Urothelium cell line (cell line): ENCODE measurements around the gene PRKCH.

Experiments
- DNase-seq: peaks from one replicate; pipeline ENCODE4 v3.0.0; 2011; ENCODE audit warnings: low spot score, mixed read lengths
- FAIRE-seq: peaks from 2 replicates; lab custom pipeline; 2011; peaks lifted over from hg19 to GRCh38; lab: Jason Lieb, UNC

The PRKCH gene

GRCh38 chr14:61360796-61361525 lies 39.6 kb downstream of the PRKCH start:
- peak; percentile 55 for FAIRE-seq
- peak; percentile 43 for DNase-seq

DNA sequence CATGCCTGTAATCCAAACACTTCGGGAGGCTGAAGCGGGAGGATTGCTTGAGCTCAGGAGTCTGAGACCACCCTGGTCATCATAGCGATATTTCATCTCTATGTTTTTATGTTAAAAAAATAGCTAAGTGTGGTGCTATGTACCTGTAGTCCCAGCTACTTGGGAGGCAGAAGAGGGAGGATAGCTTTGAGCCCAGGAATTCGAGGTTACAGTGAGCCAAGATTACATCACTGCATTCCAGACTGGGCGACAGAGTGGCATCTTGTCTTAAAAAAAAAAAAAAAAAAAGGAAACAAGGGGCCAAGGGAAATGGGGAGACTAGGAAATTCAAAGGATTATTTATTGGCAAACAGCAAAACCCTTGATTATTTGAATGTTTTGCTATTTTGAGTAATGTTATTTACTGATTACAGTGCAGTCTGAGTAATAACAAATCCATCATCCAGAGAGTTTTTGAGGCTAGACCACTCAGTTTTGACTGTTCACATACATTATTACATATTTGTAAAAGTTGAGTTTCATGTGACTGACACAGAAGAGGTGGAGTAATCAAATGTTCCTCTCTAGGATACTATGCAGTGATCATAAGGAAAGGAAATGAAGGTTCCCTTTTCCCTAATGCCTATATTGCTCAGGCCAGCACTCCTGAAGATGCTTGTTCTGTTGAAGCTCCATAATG lies 40.8 kb downstream of the PRKCH start:
- DNase-seq, result peak; percentile 46
- peak; percentile 97 for FAIRE-seq

DNA sequence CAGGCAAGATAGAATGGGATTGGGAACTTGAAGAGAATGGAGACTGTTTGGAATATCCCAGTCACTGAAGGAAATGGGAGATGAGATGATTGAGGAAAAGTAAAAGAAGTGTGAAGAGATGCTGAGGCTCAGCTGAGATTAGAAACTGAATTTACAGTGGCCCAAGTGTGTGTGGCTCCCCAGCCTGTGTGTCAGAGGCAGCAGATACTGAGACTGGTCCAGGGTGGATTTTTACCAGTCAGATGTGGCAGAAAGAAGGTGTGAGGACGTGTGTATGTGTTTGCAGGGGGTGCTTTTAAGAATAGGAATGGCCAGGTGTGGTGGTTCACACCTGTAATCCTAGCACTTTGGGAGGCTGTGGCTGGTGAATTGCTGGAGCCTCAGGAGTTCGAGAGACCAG lies 42.9 kb downstream of the PRKCH start:
- DNase-seq, result no peak
- FAIRE-seq, result peak; percentile 58

DNA sequence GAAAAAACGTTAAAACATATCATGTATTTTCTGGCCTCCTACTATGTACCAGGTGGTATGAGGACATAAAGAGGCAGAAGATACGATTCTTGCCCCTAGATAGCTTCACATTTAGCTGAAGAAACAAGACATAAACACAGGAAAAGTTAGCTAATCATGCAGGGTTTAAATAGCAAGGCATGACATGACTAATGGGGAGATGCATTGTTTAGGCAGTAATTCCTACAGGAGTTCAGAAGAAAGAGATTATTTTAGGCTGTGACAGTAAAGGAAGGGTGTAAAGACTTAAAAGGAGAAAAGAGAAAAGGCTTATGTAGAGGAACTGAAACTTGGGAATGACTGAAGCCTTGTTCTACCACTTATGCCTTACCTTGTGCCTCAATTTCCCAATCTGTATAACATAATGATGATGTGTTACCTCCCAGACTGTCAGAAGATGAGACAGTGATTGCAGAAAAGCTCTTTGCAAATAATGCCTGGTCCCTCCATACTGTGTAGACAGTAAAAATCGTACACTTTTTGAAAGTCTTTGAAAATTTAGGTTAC lies 44.4 kb downstream of the PRKCH start:
- peak; percentile 78 for FAIRE-seq
- no peak for DNase-seq

- DNase-seq (no peak), FAIRE-seq (peak; percentile 96)
These were observed 46.8 kb downstream of the PRKCH start for GRCh38 chr14:61368114-61368710.

DNA sequence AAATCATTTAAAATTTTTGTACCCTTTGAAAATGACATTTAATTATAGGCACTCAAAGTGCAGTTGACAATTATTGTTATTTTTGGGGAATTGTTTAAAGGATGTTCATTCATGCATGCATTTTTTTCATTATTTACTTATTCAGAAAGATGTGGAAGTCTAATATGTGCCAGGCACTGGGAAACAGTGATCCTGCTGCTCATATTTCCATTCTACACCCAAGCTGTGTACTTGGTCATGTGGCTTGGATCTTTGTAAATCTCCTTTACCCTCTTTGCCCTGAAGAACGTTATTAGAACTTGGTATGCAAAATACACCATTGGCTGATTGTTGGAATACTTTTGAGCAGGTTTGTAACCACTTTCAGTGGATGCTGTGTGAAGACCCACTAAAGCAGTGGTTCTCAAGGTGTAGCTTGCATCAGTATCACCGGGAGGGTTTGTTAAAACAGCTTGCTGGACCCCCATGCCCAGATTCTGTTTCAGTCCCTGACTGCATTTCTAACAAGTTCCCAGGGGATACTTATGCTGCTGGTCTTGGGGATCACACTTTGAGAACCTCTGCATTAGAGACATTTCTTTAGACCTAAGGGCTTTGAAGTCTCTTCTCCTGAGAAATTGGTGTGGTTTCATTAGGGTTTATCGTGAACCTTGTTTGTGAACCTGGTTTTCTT lies 47.5 kb downstream of the PRKCH start:
- FAIRE-seq, result peak; percentile 66
- no peak for DNase-seq

GRCh38 chr14:61369454-61369810 lies 48.1 kb downstream of the PRKCH start:
- DNase-seq, result no peak
- no peak for FAIRE-seq

- FAIRE-seq (no peak), DNase-seq (no peak)
These were observed 51.0 kb downstream of the PRKCH start for GRCh38 chr14:61372379-61372778.

GRCh38 chr14:61372842-61373555 lies 51.6 kb downstream of the PRKCH start:
- peak; percentile 17 for FAIRE-seq
- DNase-seq, result no peak

- peak; percentile 27 for FAIRE-seq
- DNase-seq, result no peak
These were observed 52.9 kb downstream of the PRKCH start for GRCh38 chr14:61374284-61374683.

DNA sequence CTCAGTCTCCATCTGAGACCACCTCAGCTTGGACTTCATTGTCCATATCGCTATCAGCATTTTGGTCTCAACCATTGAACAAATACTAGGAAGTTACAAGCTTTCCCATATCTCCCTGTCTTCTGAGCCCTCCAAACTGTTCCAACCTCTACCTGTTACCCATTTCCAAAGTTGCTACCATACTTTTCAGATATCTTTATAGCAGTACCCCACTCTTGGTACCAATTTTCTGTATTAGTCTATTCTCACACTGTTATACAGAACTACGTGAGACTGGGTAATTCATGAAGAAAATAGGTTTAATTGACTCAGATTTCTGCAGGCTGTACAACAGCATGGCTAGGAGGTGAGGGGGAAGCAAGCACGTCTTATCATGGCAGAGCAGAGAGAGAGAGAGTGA lies 53.8 kb downstream of the PRKCH start:
- FAIRE-seq, result no peak
- no peak for DNase-seq

DNA sequence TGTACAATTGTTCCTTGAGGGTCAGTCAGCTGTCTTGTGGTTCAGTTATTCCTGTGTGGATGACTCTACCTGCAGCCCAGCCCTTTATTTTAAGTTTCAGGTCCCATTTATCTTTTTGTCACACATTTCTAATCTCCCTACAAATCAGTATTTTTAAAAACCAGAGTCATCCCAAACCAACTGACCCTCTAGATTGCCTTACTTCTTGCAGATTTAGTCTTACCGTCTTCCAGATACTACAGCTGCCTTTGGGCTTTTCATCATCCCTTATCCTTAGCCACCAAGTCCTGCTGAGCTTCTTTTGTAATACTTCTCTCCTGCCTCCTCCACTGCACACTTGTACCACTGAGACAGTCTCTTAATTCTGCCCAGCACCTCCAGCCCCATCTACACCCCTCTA lies 54.9 kb downstream of the PRKCH start:
- FAIRE-seq (no peak), DNase-seq (no peak)

DNA sequence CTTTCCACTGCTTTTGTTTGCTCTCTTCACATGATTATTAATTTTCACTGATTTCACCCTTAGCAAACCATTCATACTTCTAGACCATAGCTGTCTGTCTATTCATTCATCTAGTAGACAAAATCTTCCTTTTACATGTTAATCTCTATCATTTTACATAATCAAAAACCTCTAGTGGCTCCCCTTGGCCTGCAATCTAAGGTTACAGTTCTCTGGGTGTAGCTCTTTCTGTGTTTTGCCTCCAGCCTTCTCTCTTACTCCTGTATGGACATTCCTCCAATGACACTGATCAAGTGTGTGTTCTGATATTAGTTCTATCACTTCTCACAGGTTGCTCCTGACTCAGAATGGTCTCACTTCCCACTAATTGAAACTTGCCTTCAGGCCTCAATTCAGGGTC lies 56.4 kb downstream of the PRKCH start:
- no peak for DNase-seq
- no peak for FAIRE-seq

- DNase-seq (no peak), FAIRE-seq (peak; percentile 9)
These were observed 58.3 kb downstream of the PRKCH start for GRCh38 chr14:61379639-61380184.

- DNase-seq (no peak), FAIRE-seq (no peak)
These were observed 59.6 kb downstream of the PRKCH start for GRCh38 chr14:61380984-61381383.

GRCh38 chr14:61381553-61381952 lies 60.2 kb downstream of the PRKCH start:
- DNase-seq, result no peak
- FAIRE-seq, result no peak

GRCh38 chr14:61382842-61383241 lies 61.5 kb downstream of the PRKCH start:
- DNase-seq, result no peak
- no peak for FAIRE-seq

- DNase-seq (no peak), FAIRE-seq (peak; percentile 53)
These were observed 63.8 kb downstream of the PRKCH start for GRCh38 chr14:61385002-61385685.

DNA sequence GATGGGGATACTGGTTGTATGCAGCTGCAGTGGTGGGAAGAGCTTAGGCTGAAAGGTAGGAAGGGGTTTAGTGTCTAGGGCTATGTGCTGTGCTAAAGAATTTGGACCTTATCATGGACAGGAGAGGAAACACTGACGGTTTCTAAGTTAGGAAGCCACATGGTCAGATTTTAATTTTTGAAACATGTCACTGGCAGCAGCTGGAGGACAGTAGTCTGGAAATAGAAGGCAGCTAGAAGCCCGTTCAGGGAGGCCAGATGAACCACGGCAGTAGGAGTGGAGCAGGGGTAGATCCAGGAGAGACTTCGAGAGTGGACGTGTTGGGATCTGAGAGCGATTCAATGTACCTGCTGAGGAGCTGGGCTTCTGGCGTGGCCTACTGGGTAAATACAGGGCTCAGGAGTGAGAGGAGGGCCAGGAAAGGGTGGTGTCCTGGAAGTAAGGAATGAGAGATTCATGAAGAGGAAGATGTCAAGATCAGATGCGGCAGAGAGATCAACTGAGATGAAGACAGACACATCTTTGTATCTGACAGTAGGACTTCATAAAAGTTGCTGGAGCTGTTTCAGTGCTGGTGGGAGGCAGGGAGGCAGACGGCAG lies 64.9 kb downstream of the PRKCH start:
- DNase-seq (no peak), FAIRE-seq (no peak)
